Left renal cortex interstitium (tissue), 4 donors: Measurements from ENCODE around the gene CDKN2B-AS1. TPM values are rescaled to one million over a fixed set of nuclear protein-coding genes. Genes with fewer than 3 reads are reported as not detected.
"Not testable (repeated sequence)": the region's sequence is repeated elsewhere in the genome, so short reads cannot be mapped to it uniquely, and the experiment has no call there.

Experiments used
- DNase-seq, 4 donors: peaks; one replicate each; pipeline ENCODE4 v3.0.0-alpha.2; 2013; ENCODE audit warnings: low read depth in 4 of 4, low spot score in 2 of 4, missing footprints in 1 of 4
- polyA plus RNA-seq, 4 donors: library from polyadenylated mRNA; unstranded; fragments of 120-200 nt; gene quantifications; one replicate each; pipeline ENCODE4 v1.2.1, GENCODE V29; 2013; ENCODE audit not compliant: insufficient read length in 4 of 4

Gene CDKN2B-AS1
- polyA plus RNA-seq, 4 donors: 0.06 to 0.18 (median 0.16) TPM; not detected in 1

DNA sequence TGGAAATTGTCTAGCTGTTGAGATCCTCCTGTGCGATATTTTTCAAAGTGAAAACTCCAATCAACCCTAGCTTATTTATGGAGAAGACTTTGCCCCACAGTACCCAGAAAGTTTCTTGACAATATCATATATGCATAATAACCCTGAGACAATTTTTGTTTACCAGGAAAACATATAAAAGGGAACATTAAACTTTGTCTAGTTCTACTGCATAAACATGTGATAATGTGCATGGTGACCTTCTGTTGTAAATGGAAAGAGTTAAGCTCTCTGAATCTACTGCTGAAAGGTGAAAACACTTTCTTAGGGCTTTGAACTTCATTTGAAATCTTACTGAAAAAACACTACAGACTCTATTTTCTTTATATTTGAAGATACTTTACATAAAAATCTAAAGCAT is 46.8 kb downstream of the CDKN2B-AS1 start:
- DNase-seq: no peak

- DNase-seq: peak in 1 of 4 donors; percentile 8
Observed at GRCh38 chr9:22041775-22042174, 47.2 kb downstream of the CDKN2B-AS1 start.

DNA sequence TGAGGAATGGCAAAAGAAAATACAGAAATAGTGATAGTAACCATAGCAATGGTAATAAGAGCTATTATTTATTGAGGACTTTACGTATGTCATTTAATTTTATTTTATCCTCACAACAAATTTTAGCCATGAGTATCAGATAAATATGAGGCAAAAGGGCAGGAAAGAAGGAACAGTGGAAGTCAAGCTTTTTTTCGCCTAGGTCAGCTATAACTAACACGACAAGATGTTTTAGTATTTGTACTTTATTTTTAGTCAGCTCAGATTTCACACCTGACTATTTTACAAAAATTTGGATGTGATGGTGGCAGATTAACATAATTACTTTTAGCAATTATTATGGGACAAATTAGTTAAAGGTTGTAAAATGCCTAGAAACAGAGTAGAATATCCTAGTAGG is 49.3 kb downstream of the CDKN2B-AS1 start:
- no peak for DNase-seq

DNA sequence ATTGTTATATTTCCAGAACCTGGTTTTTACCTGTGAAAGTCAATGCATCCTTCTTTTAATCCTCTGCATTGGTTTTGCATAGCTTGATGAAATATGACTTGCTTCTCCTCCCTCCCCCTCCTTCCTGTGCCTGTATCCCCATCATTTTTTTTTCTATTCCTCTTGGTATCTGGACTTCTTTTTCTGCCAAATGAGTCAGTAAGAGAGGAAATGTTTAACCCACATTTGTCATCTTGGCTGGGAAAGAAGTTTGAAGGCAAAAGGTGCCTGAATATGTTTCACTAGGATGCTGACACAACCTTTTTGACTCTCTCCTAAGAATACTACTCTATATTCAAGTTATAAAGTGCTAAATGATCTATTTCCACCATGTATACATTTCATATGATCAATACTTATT is 50.0 kb downstream of the CDKN2B-AS1 start:
- no peak for DNase-seq

DNA sequence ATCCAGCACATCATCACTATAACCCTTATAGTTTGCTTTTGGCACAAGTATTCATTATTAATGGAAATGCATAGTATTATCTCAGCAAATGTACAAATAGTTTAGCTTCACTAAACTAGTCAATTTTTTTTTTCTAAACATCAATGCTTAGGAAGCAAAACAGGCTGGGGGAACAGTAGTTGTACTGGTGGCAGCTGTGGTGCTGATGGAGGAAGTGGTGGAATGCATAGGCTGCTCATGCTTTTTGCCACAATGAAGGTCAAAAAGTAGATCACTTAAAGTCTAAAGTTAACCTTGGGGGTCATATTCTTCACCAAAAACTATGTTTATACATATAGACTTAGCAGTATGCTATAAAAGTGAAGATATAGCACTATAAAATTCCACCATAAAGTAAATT is 50.8 kb downstream of the CDKN2B-AS1 start:
- DNase-seq: no peak

DNA sequence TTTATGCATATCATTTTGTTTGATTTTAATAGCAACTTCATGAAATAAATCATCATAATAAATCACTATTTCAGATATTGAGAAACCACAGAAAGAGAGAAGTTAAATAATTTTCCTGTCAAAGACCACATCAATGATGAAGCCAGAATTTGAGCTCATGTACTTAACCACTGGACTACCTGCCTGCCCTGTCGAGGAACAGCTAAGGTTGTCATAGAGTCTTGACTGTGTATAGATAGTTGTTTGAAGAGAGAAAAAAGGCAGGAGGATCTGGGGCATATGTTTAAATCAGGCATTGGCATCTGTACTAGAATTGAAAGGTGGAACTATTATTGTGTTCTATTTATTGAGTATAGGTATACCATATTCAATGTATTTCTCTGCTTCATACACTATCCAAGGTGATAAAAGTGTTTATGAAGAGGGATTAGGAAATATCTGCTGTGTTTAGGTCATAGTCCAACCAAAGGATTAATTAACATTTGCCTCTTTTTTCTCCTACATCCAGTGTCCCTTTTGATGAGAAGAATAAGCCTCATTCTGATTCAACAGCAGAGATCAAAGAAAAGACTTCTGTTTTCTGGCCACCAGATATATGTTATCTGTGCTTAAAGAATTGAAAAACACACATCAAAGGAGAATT is 51.8 kb downstream of the CDKN2B-AS1 start:
- no peak for DNase-seq

GRCh38 chr9:22047596-22047995 is 53.0 kb downstream of the CDKN2B-AS1 start:
- DNase-seq: no peak

DNA sequence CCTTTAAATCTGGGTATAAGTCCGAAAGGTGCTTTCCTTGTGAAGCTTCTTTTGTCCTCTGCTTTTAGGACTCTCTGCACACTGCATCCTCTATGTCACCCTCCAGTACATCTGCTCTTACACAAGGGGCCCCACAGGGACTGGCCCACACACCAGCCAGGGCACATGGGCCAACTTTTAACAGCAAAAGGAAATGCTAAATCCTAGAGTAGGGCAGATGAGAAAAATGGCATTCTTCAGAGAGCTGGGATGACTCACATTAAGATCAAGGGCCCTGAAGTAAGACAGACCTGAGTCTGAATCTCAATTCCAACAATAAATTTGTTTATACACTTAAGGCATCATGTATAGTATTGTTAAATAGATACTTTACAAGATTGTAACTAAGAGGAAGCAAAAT is 54.8 kb downstream of the CDKN2B-AS1 start:
- DNase-seq: no peak

DNA sequence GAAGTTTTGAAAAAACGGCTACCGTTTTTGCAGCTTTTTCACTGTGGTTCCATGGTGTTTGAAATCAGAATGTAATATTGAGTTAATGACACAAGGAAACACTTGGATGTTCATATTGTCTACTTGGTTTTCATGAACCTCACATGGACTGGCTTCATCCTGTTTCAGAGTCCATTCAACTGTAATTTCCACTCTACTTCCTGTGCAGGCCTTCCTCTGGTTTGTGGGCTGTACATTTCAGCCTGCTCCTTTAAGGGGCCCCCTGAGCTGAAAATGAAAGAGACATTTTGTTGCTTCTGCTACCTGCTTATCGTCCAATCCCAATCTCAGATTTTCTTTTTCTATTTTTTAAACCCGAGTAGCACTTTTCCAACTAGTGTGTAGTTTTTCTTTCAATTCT is 56.3 kb downstream of the CDKN2B-AS1 start:
- DNase-seq: no peak

- no peak for DNase-seq
Observed at GRCh38 chr9:22052376-22052945, 57.9 kb downstream of the CDKN2B-AS1 start.

DNA sequence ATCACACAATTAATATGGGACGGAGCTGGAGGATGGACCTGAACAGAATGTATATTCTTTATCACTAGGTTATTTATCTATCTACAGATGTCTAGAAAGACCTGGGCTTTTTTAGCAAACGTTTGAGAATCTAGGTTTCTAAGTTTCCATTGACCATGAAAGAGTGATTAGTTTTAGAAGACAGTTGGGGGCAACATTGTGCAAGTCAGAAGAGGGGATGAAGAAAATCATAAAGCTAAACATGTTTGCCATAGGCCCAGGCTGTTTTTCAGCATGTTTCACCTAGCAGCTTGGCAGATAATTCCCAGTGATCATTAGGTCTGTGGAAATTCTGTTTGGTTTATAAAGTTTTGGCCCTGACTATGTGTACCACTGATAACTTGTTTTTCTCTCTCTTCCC is 58.6 kb downstream of the CDKN2B-AS1 start:
- DNase-seq: no peak

GRCh38 chr9:22054076-22054475 is 59.5 kb downstream of the CDKN2B-AS1 start:
- DNase-seq: no peak

- DNase-seq: no peak
Observed at GRCh38 chr9:22054529-22054928, 59.9 kb downstream of the CDKN2B-AS1 start.

DNA sequence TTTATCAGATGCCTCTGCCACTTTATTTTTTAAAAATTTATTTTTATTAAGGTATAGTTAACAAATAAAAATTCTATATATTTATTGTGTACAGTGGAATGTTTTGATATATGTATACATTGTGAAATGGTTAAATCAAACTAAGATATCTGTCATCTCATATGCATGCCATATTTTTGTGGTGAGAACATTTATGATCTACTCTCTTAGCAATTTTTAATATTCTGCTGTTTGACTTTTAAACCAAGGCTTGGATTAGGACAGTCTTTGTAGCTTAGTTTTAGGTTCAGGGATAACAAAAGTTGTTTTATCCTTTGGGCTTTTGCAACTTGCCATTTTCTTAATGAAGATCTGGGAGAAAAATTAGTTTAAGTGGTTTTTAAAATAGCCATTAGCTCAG is 60.5 kb downstream of the CDKN2B-AS1 start:
- no peak for DNase-seq

DNA sequence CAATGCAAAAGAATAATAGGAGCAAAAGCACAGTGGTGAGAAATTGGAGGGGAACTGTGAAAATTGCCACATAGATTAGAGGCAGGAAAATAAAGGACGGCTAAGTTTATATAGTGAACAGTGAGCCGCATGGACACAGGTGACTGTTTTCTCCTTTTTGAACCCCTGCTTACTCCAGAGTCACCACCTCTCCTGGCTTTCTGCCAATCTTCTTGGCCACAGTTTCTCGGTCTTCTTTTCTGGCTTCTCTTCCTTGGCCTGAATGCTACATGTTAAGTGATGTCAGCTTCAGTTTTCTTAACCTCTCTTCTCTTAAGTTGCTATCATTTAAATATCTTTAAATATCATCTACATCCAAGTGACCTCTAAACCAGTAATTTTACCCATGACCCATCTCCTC is 61.8 kb downstream of the CDKN2B-AS1 start:
- DNase-seq: no peak

- DNase-seq: not testable (repeated sequence)
Observed at GRCh38 chr9:22057972-22058371, 63.4 kb downstream of the CDKN2B-AS1 start.

DNA sequence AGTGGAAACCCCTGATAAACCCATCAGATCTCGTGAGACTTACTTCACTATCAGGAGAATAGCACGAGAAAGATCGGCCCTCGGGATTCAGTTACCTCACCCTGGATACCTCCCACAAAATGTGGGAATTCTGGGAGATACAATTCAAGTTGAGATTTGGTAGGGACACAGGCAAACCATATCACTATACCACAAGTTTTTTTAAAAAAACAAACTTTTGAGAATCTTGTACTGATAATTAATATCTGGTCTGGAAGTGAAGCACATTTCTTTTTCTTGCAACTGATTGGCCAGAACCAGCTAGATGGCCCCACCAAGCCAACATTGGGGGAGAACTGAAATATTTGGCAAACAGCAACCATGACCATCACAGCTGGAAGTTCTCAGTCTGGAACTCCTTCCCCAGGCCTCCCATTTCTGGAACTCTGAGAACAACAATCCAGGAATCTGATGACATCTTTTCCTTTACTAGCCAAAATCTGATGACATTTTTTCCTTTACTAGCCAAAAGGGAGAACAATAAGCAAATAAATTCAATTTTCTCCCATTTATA is 66.3 kb downstream of the CDKN2B-AS1 start:
- DNase-seq: no peak

DNA sequence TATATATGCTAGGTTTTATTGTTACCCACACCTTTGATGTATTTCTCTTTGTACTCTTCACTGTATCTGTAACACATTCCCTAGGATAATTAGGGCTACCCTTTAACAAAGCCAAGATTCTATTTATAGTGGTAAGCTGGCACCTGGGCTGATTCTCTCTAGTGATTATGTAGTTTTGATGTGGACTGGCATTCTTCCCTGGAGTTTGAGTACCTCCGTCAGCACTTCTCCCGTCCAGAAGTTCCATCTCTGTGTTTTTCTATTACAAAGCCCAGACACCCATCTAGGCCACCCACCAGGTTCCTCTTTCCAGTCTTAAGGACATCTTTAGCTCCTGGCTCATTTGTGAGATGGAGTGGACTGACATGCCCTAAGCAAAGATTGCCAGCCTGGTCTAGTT is 70.4 kb downstream of the CDKN2B-AS1 start:
- DNase-seq: no peak

- DNase-seq: no peak
Observed at GRCh38 chr9:22065431-22066200, 71.0 kb downstream of the CDKN2B-AS1 start.

DNA sequence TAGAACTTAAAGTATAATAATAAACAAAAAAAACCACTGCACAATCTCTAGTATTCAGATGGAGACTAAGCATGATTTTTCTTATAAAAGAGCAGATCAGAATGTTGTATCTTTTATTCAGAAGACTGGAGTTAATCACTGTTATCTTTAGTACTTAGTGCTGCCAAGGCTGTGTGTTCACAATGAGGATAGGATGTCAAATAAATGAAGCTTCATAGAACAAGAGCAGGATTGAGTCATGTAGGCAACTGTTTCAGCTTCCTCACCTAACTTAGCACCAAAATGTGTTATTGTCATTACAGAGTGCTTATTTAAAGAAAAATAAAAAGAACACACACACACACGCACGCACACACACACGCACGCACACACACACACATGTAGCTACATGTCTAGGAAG is 72.6 kb downstream of the CDKN2B-AS1 start:
- DNase-seq: no peak

DNA sequence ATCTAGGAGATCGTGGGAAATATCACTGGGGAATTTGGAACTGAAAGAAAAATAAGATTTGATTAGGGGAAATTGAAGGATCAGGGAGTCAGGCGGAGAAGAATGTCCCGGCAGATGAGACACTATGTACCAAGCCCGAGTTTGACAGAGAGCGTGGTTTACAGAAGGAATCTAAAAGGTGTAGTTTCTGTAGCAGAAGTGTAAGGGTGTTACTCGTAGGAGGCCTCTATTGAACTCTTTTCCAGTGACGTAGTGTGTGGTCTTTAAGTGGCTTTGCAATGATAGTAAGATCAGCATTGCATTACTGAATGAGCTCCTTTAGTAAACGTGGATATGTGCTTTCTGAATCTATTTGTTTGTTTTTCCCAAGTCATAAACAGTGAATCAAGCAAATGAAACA is 73.8 kb downstream of the CDKN2B-AS1 start:
- no peak for DNase-seq

- no peak for DNase-seq
Observed at GRCh38 chr9:22073349-22073748, 78.8 kb downstream of the CDKN2B-AS1 start.
